ENCODE measurements around the gene RPL27.

Gene RPL27

DNA sequence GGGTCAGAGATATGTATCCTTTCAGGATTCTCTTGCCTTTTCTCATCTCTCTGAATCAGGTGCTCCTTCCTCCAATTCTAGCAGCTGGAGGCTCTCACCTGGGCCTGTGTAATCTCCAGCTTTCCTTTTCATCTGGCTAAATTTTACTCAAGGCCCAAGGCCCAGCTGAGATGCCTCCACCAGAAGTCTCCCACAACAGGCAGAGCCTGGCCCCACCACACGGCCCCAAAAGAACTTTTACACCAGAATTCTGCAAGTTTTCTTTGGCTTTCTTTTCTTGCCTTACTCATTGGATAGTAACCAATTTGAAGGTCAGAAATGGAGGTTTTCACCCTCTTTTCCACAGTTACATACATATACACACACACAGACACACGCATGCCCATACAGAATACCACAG, 41.4 kb downstream of the RPL27 start:
- Histone ChIP-seq H3K9me3 (ENCODE audit: control insufficient read depth, insufficient read depth, low read length) (no peaks in the 10 kb centered on the region), H3K9ac (ENCODE audit: low read depth, low read length) (no peak overlapping the region), H3K36me3 (ENCODE audit: insufficient read depth, low read length) (no peaks in the 10 kb centered on the region), H3K4me1 (ENCODE audit: insufficient read depth, low read length) (peaks cover 48% of the 10 kb centered on the region)

DNA sequence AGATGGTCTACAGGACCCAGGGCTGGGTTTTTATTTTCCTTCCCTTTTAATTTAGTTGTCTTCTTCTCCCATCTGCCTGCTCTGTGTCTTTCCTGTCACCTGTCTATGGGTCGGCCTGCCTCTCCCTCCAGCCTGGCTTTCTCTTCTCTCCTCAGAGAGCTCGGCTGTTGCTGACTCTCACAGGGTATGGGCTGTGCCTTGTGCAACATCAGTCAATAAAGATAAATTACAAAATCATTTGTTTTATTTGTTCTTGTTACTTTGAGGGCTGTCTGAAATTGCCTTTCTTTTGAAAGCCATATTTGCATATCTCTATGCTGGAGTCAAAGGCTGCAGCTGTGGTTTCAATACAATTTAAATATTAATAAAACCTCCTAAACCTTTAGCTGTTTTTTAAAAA, 42.4 kb downstream of the RPL27 start:
- peaks cover 37% of the 10 kb centered on the region for H3K4me1 ChIP-seq (ENCODE audit: insufficient read depth, low read length)
- H3K9me3 ChIP-seq (ENCODE audit: control insufficient read depth, insufficient read depth, low read length) = no peaks in the 10 kb centered on the region
- H3K36me3 ChIP-seq (ENCODE audit: insufficient read depth, low read length) = peaks cover 3% of the 10 kb centered on the region; the same call in 1 of the 2 replicates
- no peak overlapping the region; the same call in 1 of the 2 replicates for H3K9ac ChIP-seq (ENCODE audit: low read depth, low read length)

DNA sequence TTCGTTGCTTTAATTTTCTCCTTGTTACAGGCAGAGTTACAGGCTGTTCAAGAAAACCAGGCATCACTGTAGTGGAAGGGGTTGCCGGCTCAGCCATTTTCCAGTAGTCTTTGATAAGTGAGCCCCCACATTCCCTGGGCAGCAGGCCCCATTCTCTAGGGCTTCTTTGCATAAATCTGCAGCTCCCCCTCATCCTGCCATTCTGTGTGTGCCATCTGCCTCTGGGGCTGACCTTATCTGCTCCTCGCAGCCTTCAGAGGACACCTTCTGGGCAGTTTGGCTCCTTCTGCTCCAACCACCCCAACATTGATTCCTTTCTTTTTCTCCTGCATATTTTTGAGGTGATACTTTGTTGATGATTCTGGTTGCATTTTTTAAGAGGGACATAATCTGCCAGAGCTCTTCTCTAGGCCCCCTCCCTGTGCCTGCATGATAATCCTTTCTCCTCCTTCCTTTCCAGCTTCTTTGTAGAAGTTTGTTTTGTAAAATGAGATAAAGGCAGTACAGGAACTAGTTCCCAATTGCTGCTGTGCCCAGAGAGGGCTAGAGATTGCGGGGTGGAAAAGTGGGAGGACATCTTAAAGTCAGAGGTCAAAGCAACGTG, 43.9 kb downstream of the RPL27 start:
- no peak overlapping the region for H3K9ac ChIP-seq (ENCODE audit: low read depth, low read length)
- peaks cover 3% of the 10 kb centered on the region; the same call in 1 of the 2 replicates for H3K36me3 ChIP-seq (ENCODE audit: insufficient read depth, low read length)
- H3K9me3 ChIP-seq (ENCODE audit: control insufficient read depth, insufficient read depth, low read length) = no peaks in the 10 kb centered on the region
- H3K4me1 ChIP-seq (ENCODE audit: insufficient read depth, low read length) = peaks cover 29% of the 10 kb centered on the region

DNA sequence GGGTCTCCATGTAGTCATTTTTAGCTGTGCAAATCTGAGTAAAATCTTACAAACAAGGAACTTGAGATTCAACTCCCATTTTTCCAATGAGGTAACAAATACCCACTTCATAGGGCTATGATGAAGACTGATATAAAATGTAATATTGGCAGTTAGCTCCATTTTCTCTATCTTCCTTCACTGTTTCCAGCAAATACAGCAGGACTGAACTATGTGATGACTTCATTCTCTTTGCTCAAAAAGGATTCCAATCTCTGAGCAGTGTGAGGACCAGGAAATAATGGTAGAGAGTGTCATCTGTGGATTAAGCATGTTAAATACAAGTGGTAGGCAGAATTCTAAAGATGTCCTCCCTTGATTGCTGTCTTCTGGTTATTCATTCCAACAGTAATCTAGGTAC, 45.1 kb downstream of the RPL27 start:
- Histone ChIP-seq H3K36me3 (ENCODE audit: insufficient read depth, low read length) (peaks cover 3% of the 10 kb centered on the region; the same call in 1 of the 2 replicates), H3K9me3 (ENCODE audit: control insufficient read depth, insufficient read depth, low read length) (no peaks in the 10 kb centered on the region), H3K4me1 (ENCODE audit: insufficient read depth, low read length) (peaks cover 29% of the 10 kb centered on the region), H3K9ac (ENCODE audit: low read depth, low read length) (no peak overlapping the region)

DNA sequence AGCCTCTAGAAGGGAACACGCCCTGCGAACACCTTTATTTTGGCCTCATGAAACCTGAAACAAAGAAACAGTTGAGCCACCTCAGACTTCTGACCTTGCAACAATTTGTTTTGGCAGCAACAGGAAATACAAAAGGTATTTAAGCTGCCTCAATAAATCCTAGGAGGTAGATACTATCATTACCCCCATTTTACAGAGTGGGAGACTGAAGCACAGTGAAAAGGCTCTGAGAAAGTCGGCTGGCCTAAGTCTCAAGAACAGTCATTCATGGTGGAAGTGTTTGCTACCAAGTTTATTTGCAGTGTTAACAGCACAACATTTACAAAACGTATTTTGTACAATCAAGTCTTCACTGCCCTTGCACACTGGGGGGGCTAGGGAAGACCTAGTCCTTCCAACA, 45.8 kb downstream of the RPL27 start:
- Histone ChIP-seq H3K9me3 (ENCODE audit: control insufficient read depth, insufficient read depth, low read length) (no peaks in the 10 kb centered on the region), H3K36me3 (ENCODE audit: insufficient read depth, low read length) (peaks cover 3% of the 10 kb centered on the region; the same call in 1 of the 2 replicates), H3K9ac (ENCODE audit: low read depth, low read length) (no peak overlapping the region), H3K4me1 (ENCODE audit: insufficient read depth, low read length) (peaks cover 29% of the 10 kb centered on the region)

DNA sequence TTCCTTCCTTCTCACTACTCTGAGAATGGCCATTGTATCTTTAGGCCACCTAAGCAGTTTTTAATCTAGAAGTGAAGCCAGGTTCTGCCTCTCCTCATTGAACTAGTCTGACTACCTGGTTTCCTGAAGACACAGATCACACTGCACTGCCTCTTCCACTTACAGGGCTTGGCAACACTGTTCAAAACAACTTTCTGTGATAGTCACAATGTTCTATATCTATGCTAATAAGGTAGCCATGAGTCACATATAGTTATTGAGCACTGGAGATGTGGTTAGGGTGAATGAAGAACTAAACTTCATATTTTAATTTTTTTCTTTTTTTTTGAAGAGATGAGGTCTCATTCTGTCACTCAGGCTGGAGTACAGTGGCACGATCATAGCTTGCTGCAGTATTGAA, 53.8 kb downstream of the RPL27 start:
- Histone ChIP-seq H3K36me3 (ENCODE audit: insufficient read depth, low read length) (peaks cover 13% of the 10 kb centered on the region), H3K4me1 (ENCODE audit: insufficient read depth, low read length) (no peaks in the 10 kb centered on the region), H3K9ac (ENCODE audit: low read depth, low read length) (no peak overlapping the region), H3K9me3 (ENCODE audit: control insufficient read depth, insufficient read depth, low read length) (no peaks in the 10 kb centered on the region)
